CD4-positive, alpha-beta T cell (primary cell): ENCODE measurements around the gene LPP. TPM values are rescaled to one million over a fixed set of nuclear protein-coding genes. Genes with fewer than 3 reads are reported as not detected.

Source experiments
- ATAC-seq: fragments of 200-7000 bp; cut with Tn5 transposase; one replicate; pipeline ENCODE4 v1.10.0; 2022; ENCODE audit warnings: mild to moderate bottlenecking; ENCODE audit not compliant: poor library complexity
- CTCF ChIA-PET: fragments of 350-600 bp; sonication (Branson Sonifier 250); formaldehyde crosslinking; loops from one replicate; lab custom pipeline; 2021; ENCODE audit warnings: antibody characterized with exemption, inconsistent platforms; lab: Charles Lee
- POLR2A ChIA-PET: fragments of 350-600 bp; sonication (Branson Sonifier 250); formaldehyde crosslinking; loops from one replicate; lab custom pipeline; 2021; ENCODE audit warnings: antibody characterized with exemption, inconsistent platforms; lab: Charles Lee
- DNase-seq, 14 experiments: peaks; one replicate each; pipeline ENCODE4 v3.0.0-alpha.2; 2013 to 2020; ENCODE audit warnings: mixed read lengths in 2 of 14
- H3K27ac ChIP-seq, 2 donors: one replicate each; pipeline versions ENCODE4 v1.5.1 to v1.7.0; 2013; ENCODE audit warnings: low read length in 2 of 2, low read depth in 1 of 2, mild to moderate bottlenecking in 1 of 2
- H3K27me3 ChIP-seq, 2 experiments: 1 replicate in 1 of 2; 2 replicates in 1 of 2; pipeline versions ENCODE4 v1.6.1 to v1.7.0; 2013; ENCODE audit warnings: low read length in 2 of 2, control low read depth in 1 of 2, mild to moderate bottlenecking in 1 of 2, moderate library complexity in 1 of 2; ENCODE audit not compliant: insufficient read depth in 2 of 2, control insufficient read depth in 1 of 2
- H3K36me3 ChIP-seq: one replicate; pipeline ENCODE4 v1.6.1; 2013; ENCODE audit warnings: low read length, control low read depth; ENCODE audit not compliant: insufficient read depth
- H3K4me1 ChIP-seq: one replicate; pipeline ENCODE4 v1.6.1; 2013; ENCODE audit warnings: low read length, control low read depth; ENCODE audit not compliant: insufficient read depth
- H3K4me3 ChIP-seq: one replicate; pipeline ENCODE4 v1.5.1; 2013; ENCODE audit warnings: mild to moderate bottlenecking, low read length, moderate library complexity
- H3K9me3 ChIP-seq, 2 experiments: 1 replicate in 1 of 2; 2 replicates in 1 of 2; pipeline versions ENCODE4 v1.6.1 to v1.7.0; 2013; ENCODE audit warnings: low read length in 2 of 2, mild to moderate bottlenecking in 2 of 2, control low read depth in 1 of 2, moderate library complexity in 1 of 2; ENCODE audit not compliant: control insufficient read depth in 1 of 2, insufficient read depth in 1 of 2
- H3K27ac Mint-ChIP-seq: one replicate; pipeline ENCODE4 v1.8.0; 2020; ENCODE audit warnings: mixed read lengths
- H3K27me3 Mint-ChIP-seq: one replicate; pipeline ENCODE4 v1.8.0; 2021; ENCODE audit warnings: mixed read lengths
- H3K36me3 Mint-ChIP-seq: one replicate; pipeline ENCODE4 v1.8.0; 2021; ENCODE audit warnings: low read depth, mixed read lengths
- H3K4me1 Mint-ChIP-seq: one replicate; pipeline ENCODE4 v1.8.0; 2021; ENCODE audit warnings: low read depth, mixed read lengths
- H3K4me3 Mint-ChIP-seq: one replicate; pipeline ENCODE4 v1.8.0; 2020; ENCODE audit warnings: mild to moderate bottlenecking, mixed read lengths
- H3K9me3 Mint-ChIP-seq: one replicate; pipeline ENCODE4 v1.8.0; 2020; ENCODE audit warnings: mixed read lengths
- intact Hi-C, 2 experiments: fragments of 100-400 bp; cut with DNase I in 1 of 2; cut with micrococcal nuclease in 1 of 2; formaldehyde crosslinking; loops; one replicate each; pipeline versions ENCODE4 v1.15.1 to v1.9.0; 2023 to 2025; cut with DNase I, micrococcal nuclease
- total RNA-seq, 174 experiments: library from RNA in 2 of 174; stranded (reverse) in 2 of 174; gene quantifications; one replicate each; pipeline ENCODE4 v1.2.3 and lab custom pipeline; 2021 to 2026
- TF ChIP-seq, protein P1 (sequence below): fragments of 200-600 bp; IDR thresholded peaks from one replicate; pipeline ENCODE4 v1.8.0; 2022; ENCODE audit warnings: antibody characterized with exemption, mild to moderate bottlenecking

LPP gene
- total RNA-seq, 2 experiments from 2014 or later, result 45.6 to 45.9 TPM

DNA sequence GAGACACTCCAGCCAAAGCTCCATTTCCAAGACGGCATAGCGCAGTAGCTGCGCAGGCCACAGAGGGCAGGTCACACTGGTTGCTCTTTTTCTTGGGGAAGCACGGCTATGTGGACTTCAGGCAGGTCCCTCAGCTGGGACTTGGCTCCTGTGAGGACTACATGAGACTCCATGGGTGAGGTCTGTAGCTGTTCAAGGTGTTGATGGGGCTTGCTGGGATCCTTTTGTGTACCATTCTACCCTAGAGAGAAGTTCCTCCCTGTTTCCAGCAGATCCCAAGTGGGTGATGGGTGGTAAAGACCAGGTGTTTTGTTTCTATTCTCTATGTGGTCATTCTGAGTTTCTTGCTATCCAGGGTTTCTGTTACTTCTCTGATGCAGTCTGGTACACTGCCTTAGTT lies 183.3 kb downstream of the LPP start:
- no peak overlapping the region for H3K4me3 Mint-ChIP-seq
- no peaks in the 10 kb centered on the region for H3K27me3 Mint-ChIP-seq
- CTCF ChIA-PET, result no interaction called here
- Histone ChIP-seq H3K27ac (no peak overlapping the region), H3K4me1 (peaks cover 7% of the 10 kb centered on the region), H3K27me3 (no peaks in the 10 kb centered on the region), H3K36me3 (no peaks in the 10 kb centered on the region), H3K9me3 (no peaks in the 10 kb centered on the region), H3K4me3 (no peak overlapping the region)
- H3K9me3 Mint-ChIP-seq, result no peaks in the 10 kb centered on the region
- no peaks in the 10 kb centered on the region for H3K36me3 Mint-ChIP-seq
- peaks cover 24% of the 10 kb centered on the region for H3K4me1 Mint-ChIP-seq
- POLR2A ChIA-PET, result no interaction called here
- H3K27ac Mint-ChIP-seq, result no peak overlapping the region
- TF ChIP-seq, protein P1, sequence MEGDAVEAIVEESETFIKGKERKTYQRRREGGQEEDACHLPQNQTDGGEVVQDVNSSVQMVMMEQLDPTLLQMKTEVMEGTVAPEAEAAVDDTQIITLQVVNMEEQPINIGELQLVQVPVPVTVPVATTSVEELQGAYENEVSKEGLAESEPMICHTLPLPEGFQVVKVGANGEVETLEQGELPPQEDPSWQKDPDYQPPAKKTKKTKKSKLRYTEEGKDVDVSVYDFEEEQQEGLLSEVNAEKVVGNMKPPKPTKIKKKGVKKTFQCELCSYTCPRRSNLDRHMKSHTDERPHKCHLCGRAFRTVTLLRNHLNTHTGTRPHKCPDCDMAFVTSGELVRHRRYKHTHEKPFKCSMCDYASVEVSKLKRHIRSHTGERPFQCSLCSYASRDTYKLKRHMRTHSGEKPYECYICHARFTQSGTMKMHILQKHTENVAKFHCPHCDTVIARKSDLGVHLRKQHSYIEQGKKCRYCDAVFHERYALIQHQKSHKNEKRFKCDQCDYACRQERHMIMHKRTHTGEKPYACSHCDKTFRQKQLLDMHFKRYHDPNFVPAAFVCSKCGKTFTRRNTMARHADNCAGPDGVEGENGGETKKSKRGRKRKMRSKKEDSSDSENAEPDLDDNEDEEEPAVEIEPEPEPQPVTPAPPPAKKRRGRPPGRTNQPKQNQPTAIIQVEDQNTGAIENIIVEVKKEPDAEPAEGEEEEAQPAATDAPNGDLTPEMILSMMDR, result no peak
- intact Hi-C loops, result no loop called here
- DNase-seq (no peak), ATAC-seq (no peak)

DNA sequence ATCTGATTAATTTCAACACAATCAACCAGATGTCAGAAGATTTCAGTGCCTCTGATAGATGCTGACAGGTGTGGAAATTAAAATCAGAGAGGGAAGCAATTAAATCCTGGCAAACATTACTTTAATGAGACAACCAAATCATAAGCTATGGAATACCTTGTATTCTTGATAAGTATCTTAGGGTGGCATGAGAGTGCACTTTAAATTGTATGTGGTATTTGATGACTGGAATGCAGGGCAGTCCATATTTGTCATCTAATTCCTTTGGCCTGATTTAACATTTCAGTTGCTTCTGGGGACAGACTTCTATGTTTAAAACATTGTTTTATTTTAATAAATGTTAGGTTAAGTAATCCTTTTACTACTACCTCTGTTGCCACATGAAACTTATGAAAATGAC lies 184.1 kb downstream of the LPP start:
- ATAC-seq (no peak), DNase-seq (no peak)
- Histone ChIP-seq H3K4me1 (peaks cover 7% of the 10 kb centered on the region), H3K4me3 (no peak overlapping the region), H3K9me3 (no peaks in the 10 kb centered on the region), H3K27me3 (no peaks in the 10 kb centered on the region), H3K36me3 (no peaks in the 10 kb centered on the region), H3K27ac (no peak overlapping the region)
- H3K4me3 Mint-ChIP-seq, result no peak overlapping the region
- intact Hi-C loops, result no loop called here
- no peaks in the 10 kb centered on the region for H3K36me3 Mint-ChIP-seq
- no peaks in the 10 kb centered on the region for H3K9me3 Mint-ChIP-seq
- H3K27me3 Mint-ChIP-seq, result no peaks in the 10 kb centered on the region
- H3K27ac Mint-ChIP-seq, result no peak overlapping the region
- H3K4me1 Mint-ChIP-seq, result peaks cover 24% of the 10 kb centered on the region
- TF ChIP-seq, protein P1, result no peak
- ChIA-PET POLR2A (no interaction called here), CTCF (no interaction called here)

DNA sequence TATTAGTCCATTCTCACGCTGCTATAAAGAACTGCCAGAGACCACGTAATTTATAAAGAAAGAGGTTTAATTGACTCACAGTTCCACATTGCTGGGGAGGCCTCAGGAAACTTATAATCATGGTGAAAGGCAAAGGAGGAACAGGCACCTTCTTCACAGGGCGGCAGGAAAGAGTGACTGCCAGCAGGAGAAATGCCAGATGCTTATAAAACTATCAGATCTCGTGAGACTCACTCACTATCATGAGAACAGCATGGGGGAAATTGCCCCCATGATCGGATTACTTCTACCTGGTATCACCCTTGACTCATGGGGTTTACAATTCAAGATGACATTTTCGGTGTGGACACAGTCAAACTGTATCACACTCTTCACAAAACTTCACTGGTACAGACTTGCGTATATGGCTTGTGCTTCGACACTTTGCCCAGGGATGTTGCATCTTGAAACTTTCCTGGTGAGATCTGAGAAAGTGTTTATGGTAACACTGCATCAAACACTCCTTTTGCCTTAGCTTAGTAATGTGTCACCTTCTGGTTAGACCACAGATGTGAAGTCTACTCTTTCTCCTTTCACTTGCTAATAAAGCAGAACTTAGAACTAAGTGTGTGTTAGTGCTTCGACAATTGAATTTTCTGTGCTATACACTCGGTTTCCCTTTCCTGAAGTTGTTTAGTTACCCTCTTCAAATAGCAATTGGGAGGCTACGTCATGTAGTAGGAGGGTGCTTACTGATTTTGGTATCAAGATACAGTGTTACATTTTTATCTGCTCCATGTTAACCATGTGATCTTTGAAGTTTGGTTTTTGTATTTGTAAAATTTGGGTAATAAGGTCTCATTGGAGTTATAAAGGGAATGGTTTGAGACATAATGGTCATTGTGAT lies 185.7 kb downstream of the LPP start:
- H3K4me3 Mint-ChIP-seq, result peak overlapping the region; percentile 66
- H3K4me3 ChIP-seq, result peak overlapping the region; percentile 6
- no peaks in the 10 kb centered on the region for H3K27me3 ChIP-seq
- H3K36me3 ChIP-seq, result no peaks in the 10 kb centered on the region
- no peaks in the 10 kb centered on the region for H3K9me3 ChIP-seq
- peak; percentile 79 for ATAC-seq
- ChIA-PET CTCF (no interaction called here), POLR2A (no interaction called here)
- intact Hi-C loops, result loop anchor here in 1 of 2 experiments (2.0 to 10.0 kb wide), 2 partner anchors 17 to 185 kb away; partner anchors contain the start of gene LPP
- H3K9me3 Mint-ChIP-seq, result no peaks in the 10 kb centered on the region
- no peak overlapping the region for H3K27ac ChIP-seq
- H3K27ac Mint-ChIP-seq, result peak overlapping the region; percentile 67
- H3K4me1 ChIP-seq, result peaks cover 7% of the 10 kb centered on the region
- no peaks in the 10 kb centered on the region for H3K27me3 Mint-ChIP-seq
- DNase-seq, result peak in 3 of 14 experiments; percentile 39 to 72 (median 41)
- H3K36me3 Mint-ChIP-seq, result peaks cover 4% of the 10 kb centered on the region
- TF ChIP-seq, protein P1, result no peak
- H3K4me1 Mint-ChIP-seq, result peaks cover 24% of the 10 kb centered on the region
